22Rv1 (cell line): ENCODE results near the gene SPECC1.

Experiments used
- CTCF ChIP-seq: fragments of 450-650 bp; IDR thresholded peaks from 2 replicates; pipeline ENCODE4 v1.5.1; 2017; ENCODE audit warnings: mild to moderate bottlenecking
- ZFX ChIP-seq: fragments of 450-650 bp; IDR thresholded peaks from 2 replicates; pipeline ENCODE4 v1.6.1; 2017; ENCODE audit warnings: antibody characterized with exemption, borderline replicate concordance

DNA sequence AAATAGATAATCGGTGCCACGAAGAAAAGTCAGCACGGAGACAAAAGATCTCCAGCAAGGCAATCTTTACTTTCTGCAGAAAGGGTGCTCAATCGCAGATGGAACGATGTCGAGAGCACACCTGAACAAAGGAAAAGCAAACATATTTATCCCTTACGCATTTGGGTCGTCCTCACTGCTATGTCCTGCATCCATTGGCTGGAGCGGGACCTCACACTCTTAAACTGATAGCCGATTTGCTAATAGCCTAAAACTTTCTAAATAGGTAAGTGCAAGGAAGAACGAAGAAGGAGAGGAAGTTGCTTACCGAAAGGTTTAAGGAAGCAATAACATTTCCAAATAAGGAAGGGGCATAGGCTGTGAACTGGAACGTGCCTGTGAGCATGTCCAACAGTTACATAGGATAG, 30.4 kb upstream of the SPECC1 start:
- TF ChIP-seq CTCF: no peak
- TF ChIP-seq ZFX: no peak
